Panc1 (cell line): ENCODE results near the gene ASB14.

ENCODE experiments used
- CTCF ChIP-seq: fragments of 450-650 bp; IDR thresholded peaks from 2 replicates; pipeline ENCODE4 v1.5.1; 2017; ENCODE audit warnings: mild to moderate bottlenecking
- POLR2AphosphoS5 ChIP-seq: IDR thresholded peaks from 2 replicates; pipeline ENCODE4 v1.6.1; 2012; ENCODE audit warnings: mild to moderate bottlenecking, low read depth, low read length, moderate library complexity
- REST ChIP-seq, 2 experiments: IDR thresholded peaks; 2 replicates each; pipeline ENCODE4 v1.6.1; 2011 to 2012; ENCODE audit warnings: low read depth in 2 of 2, control low read depth in 1 of 2, low read length in 1 of 2, mild to moderate bottlenecking in 1 of 2, moderate library complexity in 1 of 2; ENCODE audit not compliant: insufficient read depth in 1 of 2
- SIN3A ChIP-seq: IDR thresholded peaks from 2 replicates; pipeline ENCODE4 v1.6.1; 2012; ENCODE audit warnings: low read depth, mild to moderate bottlenecking, low read length, moderate library complexity, borderline replicate concordance; ENCODE audit not compliant: insufficient read depth
- TCF7L2 ChIP-seq: IDR thresholded peaks from 2 replicates; pipeline ENCODE4 v1.6.1; 2011; ENCODE audit warnings: mild to moderate bottlenecking, low read depth, low read length, inconsistent platforms

GRCh38 chr3:57261929-57262328 is 30.6 kb downstream of the ASB14 start:
- TF ChIP-seq CTCF (no peak), SIN3A (no peak), POLR2AphosphoS5 (no peak), REST (IDR thresholded peaks at IDR 0.05; ENCODE audit: insufficient read depth in 1 of 2, low read depth in 2 of 2, low read length in 1 of 2) (no peak), TCF7L2 (no peak)
